Body of pancreas (tissue), 4 donors: ENCODE data around the gene PMM2. TPM values are rescaled to one million over a fixed set of nuclear protein-coding genes. Genes with fewer than 3 reads are reported as not detected.

Source experiments
- ATAC-seq: fragments of 150-250 bp; one replicate; pipeline ENCODE4 v1.9.1; 2016
- DNase-seq, 4 donors: peaks; one replicate each; pipeline ENCODE4 v3.0.0-alpha.2; 2019
- H3K27ac ChIP-seq, 4 donors: fragments of 200-600 bp; sonication (generic); 1 replicate in 3 of 4; 2 replicates in 1 of 4; pipeline versions ENCODE4 v1.5.1 to v1.6.1; 2016 to 2019; ENCODE audit warnings: mild to moderate bottlenecking in 1 of 4, mixed read lengths in 1 of 4, moderate library complexity in 1 of 4
- H3K27me3 ChIP-seq, 2 donors: fragments of 200-600 bp; sonication (generic); one replicate each; pipeline ENCODE4 v1.6.0; 2016; ENCODE audit warnings: mild to moderate bottlenecking in 1 of 2
- H3K36me3 ChIP-seq, 2 donors: fragments of 200-600 bp; sonication (generic); replicated peaks in 1 of 2; 2 replicates each; pipeline ENCODE4 v1.5.1; 2016; ENCODE audit warnings: low read depth in 2 of 2; ENCODE audit not compliant: insufficient read depth in 1 of 2
- H3K4me1 ChIP-seq: fragments of 200-600 bp; sonication (generic); one replicate; pipeline ENCODE4 v1.6.0; 2016
- H3K4me3 ChIP-seq, 2 donors: fragments of 200-600 bp; sonication (generic); 1 replicate in 1 of 2; 2 replicates in 1 of 2; pipeline ENCODE4 v1.5.1; 2016 to 2019
- H3K9me3 ChIP-seq, 3 donors: fragments of 200-600 bp; sonication (generic); 1 replicate in 2 of 3; 2 replicates in 1 of 3; pipeline ENCODE4 v1.5.1; 2016
- POLR2A ChIP-seq, 3 donors: fragments of 450-650 bp; IDR thresholded peaks; one replicate each; pipeline ENCODE4 v1.6.1; 2016; ENCODE audit warnings: antibody characterized with exemption in 3 of 3, mild to moderate bottlenecking in 2 of 3
- WGBS, 2 donors: methylation state at CpG; one replicate each; pipeline ENCODE4 v1.1.5; 2017; 5-methylcytosine and 5-hydroxymethylcytosine counted together
- intact Hi-C: fragments of 100-400 bp; cut with DNase I; formaldehyde crosslinking; loops from one replicate; pipeline ENCODE4 v1.15.1; 2023
- total RNA-seq, 2 donors: library from RNA; depleted of rRNA; stranded (reverse); fragments of >200 nt; gene quantifications; one replicate each; pipeline ENCODE4 v1.1.0, GENCODE V29; 2016
- TF ChIP-seq, protein P1 (sequence below), 7 experiments: fragments of 450-650 bp in 4 of 7; fragments of 200-600 bp in 3 of 7; sonication (generic) in 3 of 7; IDR thresholded peaks; one replicate each; pipeline ENCODE4 v1.5.1; 2016 to 2019; ENCODE audit warnings: antibody characterized with exemption in 7 of 7

The PMM2 gene
- total RNA-seq, 2 donors from 2014 or later = 34.8 to 127 TPM

DNA sequence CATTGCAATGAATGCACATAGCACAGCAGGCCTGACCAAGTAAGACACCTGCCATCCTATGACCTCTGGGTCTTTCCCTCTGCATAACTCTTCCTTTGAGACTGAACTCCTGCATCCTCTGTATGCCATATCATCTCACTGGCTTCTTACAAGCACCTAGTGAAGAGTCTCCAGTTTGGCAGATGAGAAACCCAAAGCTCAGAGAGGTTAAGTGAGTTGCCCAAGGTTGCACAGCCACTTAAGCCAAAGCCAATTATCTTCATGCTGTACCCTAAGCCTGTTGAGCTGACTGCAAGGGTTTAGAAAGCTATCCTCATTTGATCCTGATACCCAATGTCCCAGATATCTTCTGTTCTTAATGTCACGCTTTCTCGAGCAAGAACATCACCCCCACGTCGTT, 35.4 kb upstream of the PMM2 start:
- DNase-seq (no peak), ATAC-seq (no peak)
- 83 to 94% methylated on average over 2 to 4 of the region's 4 CpGs for WGBS, 2 donors
- TF ChIP-seq, protein P1, sequence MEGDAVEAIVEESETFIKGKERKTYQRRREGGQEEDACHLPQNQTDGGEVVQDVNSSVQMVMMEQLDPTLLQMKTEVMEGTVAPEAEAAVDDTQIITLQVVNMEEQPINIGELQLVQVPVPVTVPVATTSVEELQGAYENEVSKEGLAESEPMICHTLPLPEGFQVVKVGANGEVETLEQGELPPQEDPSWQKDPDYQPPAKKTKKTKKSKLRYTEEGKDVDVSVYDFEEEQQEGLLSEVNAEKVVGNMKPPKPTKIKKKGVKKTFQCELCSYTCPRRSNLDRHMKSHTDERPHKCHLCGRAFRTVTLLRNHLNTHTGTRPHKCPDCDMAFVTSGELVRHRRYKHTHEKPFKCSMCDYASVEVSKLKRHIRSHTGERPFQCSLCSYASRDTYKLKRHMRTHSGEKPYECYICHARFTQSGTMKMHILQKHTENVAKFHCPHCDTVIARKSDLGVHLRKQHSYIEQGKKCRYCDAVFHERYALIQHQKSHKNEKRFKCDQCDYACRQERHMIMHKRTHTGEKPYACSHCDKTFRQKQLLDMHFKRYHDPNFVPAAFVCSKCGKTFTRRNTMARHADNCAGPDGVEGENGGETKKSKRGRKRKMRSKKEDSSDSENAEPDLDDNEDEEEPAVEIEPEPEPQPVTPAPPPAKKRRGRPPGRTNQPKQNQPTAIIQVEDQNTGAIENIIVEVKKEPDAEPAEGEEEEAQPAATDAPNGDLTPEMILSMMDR (IDR thresholded peaks at IDR 0.05) = no peak
- no peak for TF ChIP-seq POLR2A (IDR thresholded peaks at IDR 0.05)
- no peaks in the 10 kb centered on the region for H3K27me3 ChIP-seq
- H3K9me3 ChIP-seq = no peaks in the 10 kb centered on the region
- H3K36me3 ChIP-seq = peaks cover 0 to 1% of the 10 kb centered on the region in 2 donors
- intact Hi-C loops = no loop called here
- H3K27ac ChIP-seq = no peak overlapping the region
- no peaks in the 10 kb centered on the region for H3K4me1 ChIP-seq
- no peak overlapping the region for H3K4me3 ChIP-seq

DNA sequence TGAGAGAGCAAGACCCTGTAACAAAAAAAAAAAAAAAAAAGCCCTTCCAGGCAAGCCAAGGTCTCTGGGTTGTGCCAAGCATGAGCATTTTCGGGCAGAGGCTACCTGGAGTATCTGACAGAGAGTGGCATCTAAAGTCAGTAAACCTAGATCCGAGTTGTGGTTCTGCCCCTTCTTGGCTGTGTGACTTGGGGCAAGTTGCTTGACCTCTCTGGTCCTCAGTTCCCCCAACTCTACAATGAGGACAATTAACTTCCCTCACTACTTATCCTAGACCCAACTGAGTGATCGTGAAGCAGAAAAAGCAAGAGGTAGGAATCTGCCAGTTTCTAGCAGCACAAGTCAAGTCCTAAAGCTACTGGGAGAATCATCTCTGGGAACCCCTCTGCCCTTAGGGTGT, 34.6 kb upstream of the PMM2 start:
- TF ChIP-seq, protein P1 (IDR thresholded peaks at IDR 0.05) = no peak
- TF ChIP-seq POLR2A (IDR thresholded peaks at IDR 0.05) = no peak

GRCh38 chr16:8763899-8764298, 33.7 kb upstream of the PMM2 start:
- peaks cover 8% of the 10 kb centered on the region in 2 donors for H3K36me3 ChIP-seq
- H3K27me3 ChIP-seq = no peaks in the 10 kb centered on the region
- no peaks in the 10 kb centered on the region for H3K9me3 ChIP-seq
- no peak overlapping the region for H3K4me3 ChIP-seq
- no peak overlapping the region for H3K27ac ChIP-seq
- intact Hi-C loops = no loop called here
- no peak for DNase-seq
- H3K4me1 ChIP-seq = no peaks in the 10 kb centered on the region
- no peak for ATAC-seq
- 86 to 87% methylated on average over 9 to 10 of the region's 10 CpGs for WGBS, 2 donors
- no peak for TF ChIP-seq POLR2A (IDR thresholded peaks at IDR 0.05)
- TF ChIP-seq, protein P1 (IDR thresholded peaks at IDR 0.05) = no peak

More for the DNA sequence above, 34.6 kb upstream of the PMM2 start:
- ATAC-seq = no peak
- peaks cover 0 to 4% of the 10 kb centered on the region in 2 donors for H3K36me3 ChIP-seq
- intact Hi-C loops = no loop called here
- 89 to 100% methylated on average over 3 of the region's 3 CpGs for WGBS, 2 donors
- DNase-seq = no peak
- no peaks in the 10 kb centered on the region for H3K4me1 ChIP-seq
- no peaks in the 10 kb centered on the region for H3K27me3 ChIP-seq
- no peak overlapping the region for H3K27ac ChIP-seq
- no peaks in the 10 kb centered on the region for H3K9me3 ChIP-seq
- no peak overlapping the region for H3K4me3 ChIP-seq

DNA sequence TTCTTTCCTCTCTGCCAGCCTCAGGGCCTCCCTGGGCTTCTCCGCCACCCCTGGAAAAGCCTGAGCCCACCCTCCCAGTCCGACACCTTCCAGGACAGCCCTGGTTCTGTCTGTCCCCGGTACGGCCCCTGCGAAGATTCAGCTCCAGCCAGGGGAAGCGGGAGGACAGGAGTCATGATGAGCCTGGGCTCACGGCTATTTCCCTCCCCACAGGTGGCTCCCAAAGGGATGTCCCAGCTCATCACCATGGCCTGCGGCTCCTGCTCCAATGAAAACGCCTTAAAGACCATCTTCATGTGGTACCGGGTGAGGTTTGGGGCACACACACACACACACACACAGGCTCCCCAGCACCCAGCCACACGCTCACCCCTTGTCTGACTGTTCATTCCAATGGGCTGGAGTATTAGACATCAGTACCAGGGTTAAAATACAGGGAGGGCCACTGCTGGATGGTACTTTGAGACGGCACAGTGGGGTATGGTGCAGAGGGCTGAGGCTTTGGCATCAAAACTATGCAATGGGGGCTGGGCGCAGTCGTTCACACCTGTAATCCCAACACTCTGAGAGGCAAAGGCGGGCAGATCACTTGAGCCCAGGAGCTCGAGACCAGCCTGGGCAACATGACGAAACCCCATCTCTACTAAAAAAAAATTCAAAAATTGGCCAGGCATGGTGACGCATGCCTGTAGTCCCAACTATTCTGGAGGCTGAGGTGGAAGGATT, 33.0 kb upstream of the PMM2 start:
- intact Hi-C loops = loop anchor here (5.0 kb wide), 1 partner anchor 53 kb away; no protein-coding TSS in a partner anchor
- DNase-seq (no peak), ATAC-seq (no peak)
- TF ChIP-seq, protein P1 (IDR thresholded peaks at IDR 0.05) = no peak
- no peak for TF ChIP-seq POLR2A (IDR thresholded peaks at IDR 0.05)
- no peak overlapping the region for H3K4me3 ChIP-seq
- H3K4me1 ChIP-seq = no peaks in the 10 kb centered on the region
- WGBS, 2 donors = 89 to 95% methylated on average over 13 to 18 of the region's 18 CpGs
- H3K27me3 ChIP-seq = no peaks in the 10 kb centered on the region
- H3K36me3 ChIP-seq = peaks cover 8 to 9% of the 10 kb centered on the region in 2 donors
- no peaks in the 10 kb centered on the region for H3K9me3 ChIP-seq
- no peak overlapping the region for H3K27ac ChIP-seq

DNA sequence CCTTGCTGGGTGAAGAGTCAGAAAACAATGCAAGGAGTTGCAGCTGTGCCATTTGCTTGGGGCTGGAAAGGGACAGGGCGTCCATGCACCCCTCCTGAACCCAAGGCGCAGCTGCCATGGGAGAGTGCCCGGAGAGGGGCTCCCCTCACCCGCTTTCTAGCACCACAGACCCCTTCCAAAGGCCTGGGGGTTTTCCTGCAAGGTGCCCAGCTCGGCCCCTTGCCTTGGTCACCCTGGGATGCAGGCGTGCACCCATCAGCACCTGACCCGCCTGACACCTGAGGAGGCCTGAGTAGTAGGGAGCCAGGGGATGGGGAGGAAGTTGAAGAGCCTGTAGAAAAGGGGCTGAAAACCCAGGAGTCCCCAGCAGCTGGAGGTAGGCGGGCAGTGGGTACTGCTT, 30.5 kb upstream of the PMM2 start:
- Histone ChIP-seq H3K27ac (no peak overlapping the region), H3K36me3 (peaks cover 8 to 14% of the 10 kb centered on the region in 2 donors), H3K9me3 (no peaks in the 10 kb centered on the region), H3K27me3 (no peaks in the 10 kb centered on the region), H3K4me3 (no peak overlapping the region), H3K4me1 (no peaks in the 10 kb centered on the region)
- intact Hi-C loops = loop anchor here (5.0 kb wide), 1 partner anchor 50 kb away; no protein-coding TSS in a partner anchor
- WGBS, 2 donors = 97 to 98% methylated on average over 4 to 6 of the region's 8 CpGs
- TF ChIP-seq, protein P1 (IDR thresholded peaks at IDR 0.05) = no peak
- TF ChIP-seq POLR2A (IDR thresholded peaks at IDR 0.05) = no peak
- ATAC-seq (no peak), DNase-seq (no peak)
